ENCODE results near the gene TSPAN6. TPM values are rescaled to one million over a fixed set of nuclear protein-coding genes. Genes with fewer than 3 reads are reported as not detected.

The TSPAN6 gene
- total RNA-seq, 4 donors from 2014 or later = 10.8 to 17.0 (median 14.8) TPM

DNA sequence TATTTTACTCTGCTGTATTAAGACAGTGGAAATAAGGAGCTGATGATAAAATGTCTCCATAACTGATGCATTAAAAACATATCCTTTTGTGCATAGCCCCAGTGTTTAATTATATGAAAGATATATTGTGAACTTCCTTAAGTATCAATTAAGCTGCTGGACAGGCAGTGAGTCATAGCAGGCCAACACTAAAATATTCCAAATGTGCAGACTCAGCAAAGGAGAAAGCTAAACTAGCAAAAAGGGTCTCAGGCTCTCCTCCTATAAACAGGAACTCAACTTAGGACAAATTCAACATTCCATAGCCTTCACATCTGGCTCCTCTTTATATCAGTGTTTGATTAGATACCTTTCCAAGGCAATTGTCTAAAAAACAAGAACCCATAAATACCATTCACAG is 36.3 kb downstream of the TSPAN6 start:
- Histone ChIP-seq H3K27ac (no peak overlapping the region), H3K9me3 (no peaks in the 10 kb centered on the region), H3K36me3 (no peaks in the 10 kb centered on the region), H3K4me3 (no peak overlapping the region), H3K4me1 (no peaks in the 10 kb centered on the region), H3K27me3 (no peaks in the 10 kb centered on the region)
- no peak for DNase-seq (ENCODE audit: low spot score in 2 of 2)
- no peak for TF ChIP-seq POLR2A (IDR thresholded peaks at IDR 0.05)
- TF ChIP-seq, protein P1, sequence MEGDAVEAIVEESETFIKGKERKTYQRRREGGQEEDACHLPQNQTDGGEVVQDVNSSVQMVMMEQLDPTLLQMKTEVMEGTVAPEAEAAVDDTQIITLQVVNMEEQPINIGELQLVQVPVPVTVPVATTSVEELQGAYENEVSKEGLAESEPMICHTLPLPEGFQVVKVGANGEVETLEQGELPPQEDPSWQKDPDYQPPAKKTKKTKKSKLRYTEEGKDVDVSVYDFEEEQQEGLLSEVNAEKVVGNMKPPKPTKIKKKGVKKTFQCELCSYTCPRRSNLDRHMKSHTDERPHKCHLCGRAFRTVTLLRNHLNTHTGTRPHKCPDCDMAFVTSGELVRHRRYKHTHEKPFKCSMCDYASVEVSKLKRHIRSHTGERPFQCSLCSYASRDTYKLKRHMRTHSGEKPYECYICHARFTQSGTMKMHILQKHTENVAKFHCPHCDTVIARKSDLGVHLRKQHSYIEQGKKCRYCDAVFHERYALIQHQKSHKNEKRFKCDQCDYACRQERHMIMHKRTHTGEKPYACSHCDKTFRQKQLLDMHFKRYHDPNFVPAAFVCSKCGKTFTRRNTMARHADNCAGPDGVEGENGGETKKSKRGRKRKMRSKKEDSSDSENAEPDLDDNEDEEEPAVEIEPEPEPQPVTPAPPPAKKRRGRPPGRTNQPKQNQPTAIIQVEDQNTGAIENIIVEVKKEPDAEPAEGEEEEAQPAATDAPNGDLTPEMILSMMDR (IDR thresholded peaks at IDR 0.05) = no peak
- no peak for TF ChIP-seq POLR2AphosphoS5 (IDR thresholded peaks at IDR 0.05)
- no peak for TF ChIP-seq EP300 (IDR thresholded peaks at IDR 0.05)

DNA sequence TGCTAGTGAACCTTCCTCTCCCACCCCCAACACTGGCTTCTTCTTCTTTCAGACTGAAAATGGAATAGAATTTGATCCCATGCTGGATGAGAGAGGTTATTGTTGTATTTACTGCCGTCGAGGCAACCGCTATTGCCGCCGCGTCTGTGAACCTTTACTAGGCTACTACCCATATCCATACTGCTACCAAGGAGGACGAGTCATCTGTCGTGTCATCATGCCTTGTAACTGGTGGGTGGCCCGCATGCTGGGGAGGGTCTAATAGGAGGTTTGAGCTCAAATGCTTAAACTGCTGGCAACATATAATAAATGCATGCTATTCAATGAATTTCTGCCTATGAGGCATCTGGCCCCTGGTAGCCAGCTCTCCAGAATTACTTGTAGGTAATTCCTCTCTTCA is 37.1 kb downstream of the TSPAN6 start:
- TF ChIP-seq POLR2AphosphoS5 (IDR thresholded peaks at IDR 0.05) (no peak), EP300 (IDR thresholded peaks at IDR 0.05) (no peak), POLR2A (IDR thresholded peaks at IDR 0.05) (no peak)
- TF ChIP-seq, protein P1 (IDR thresholded peaks at IDR 0.05) = no peak
- H3K4me3 ChIP-seq = no peak overlapping the region
- WGBS = 87% methylated on average over 9 of the region's 9 CpGs
- H3K27me3 ChIP-seq = no peaks in the 10 kb centered on the region
- no peak for DNase-seq (ENCODE audit: low spot score in 2 of 2)
- no peak overlapping the region for H3K27ac ChIP-seq
- H3K4me1 ChIP-seq = no peaks in the 10 kb centered on the region
- no peaks in the 10 kb centered on the region for H3K36me3 ChIP-seq
- no peaks in the 10 kb centered on the region for H3K9me3 ChIP-seq

DNA sequence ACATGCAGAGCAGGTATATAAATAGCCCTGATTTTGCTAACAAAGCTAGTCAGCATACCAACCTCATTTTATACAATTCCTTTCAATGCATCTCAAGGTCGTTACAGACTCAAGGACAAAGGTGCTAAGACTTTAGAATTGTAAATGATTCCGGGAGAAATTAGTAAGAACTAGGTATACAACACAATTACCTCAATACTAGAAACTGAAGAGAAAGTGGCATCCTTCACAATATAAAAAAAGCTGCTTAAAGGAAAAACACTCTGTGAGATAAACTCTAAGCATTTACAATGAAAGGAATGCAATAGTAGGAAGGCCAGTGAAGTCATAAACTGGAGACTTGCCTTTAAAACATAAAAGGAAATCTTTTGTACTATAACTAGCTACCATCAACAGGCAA is 40.0 kb downstream of the TSPAN6 start:
- no peak for TF ChIP-seq POLR2A (IDR thresholded peaks at IDR 0.05)
- TF ChIP-seq POLR2AphosphoS5 (IDR thresholded peaks at IDR 0.05) = no peak
- TF ChIP-seq, protein P1 (IDR thresholded peaks at IDR 0.05) = no peak
- no peak for TF ChIP-seq EP300 (IDR thresholded peaks at IDR 0.05)
- no peaks in the 10 kb centered on the region for H3K9me3 ChIP-seq
- H3K27ac ChIP-seq = no peak overlapping the region
- H3K4me3 ChIP-seq = no peak overlapping the region
- no peak for DNase-seq (ENCODE audit: low spot score in 2 of 2)
- H3K36me3 ChIP-seq = no peaks in the 10 kb centered on the region
- no peaks in the 10 kb centered on the region for H3K27me3 ChIP-seq
- no peaks in the 10 kb centered on the region for H3K4me1 ChIP-seq
- 70% methylated on average over 2 of the region's 2 CpGs for WGBS

DNA sequence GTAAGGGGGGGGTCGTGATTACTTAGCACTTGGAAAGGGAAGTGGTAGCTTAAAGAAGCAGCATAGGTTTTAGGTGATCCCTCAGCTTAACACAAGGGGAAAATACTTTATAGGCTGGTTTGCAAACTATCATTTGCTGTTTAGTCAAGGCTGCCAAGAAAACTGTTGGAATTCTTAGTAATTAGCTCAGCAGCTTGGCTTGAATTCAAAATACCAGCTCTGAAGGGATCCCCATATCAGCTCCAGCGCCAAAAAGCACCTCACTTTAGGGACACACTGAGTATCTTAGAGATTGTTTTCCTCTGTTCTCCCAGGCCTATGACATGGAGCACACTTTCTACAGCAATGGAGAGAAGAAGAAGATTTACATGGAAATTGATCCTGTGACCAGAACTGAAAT is 43.0 kb downstream of the TSPAN6 start:
- TF ChIP-seq POLR2AphosphoS5 (IDR thresholded peaks at IDR 0.05) (no peak), POLR2A (IDR thresholded peaks at IDR 0.05) (no peak), EP300 (IDR thresholded peaks at IDR 0.05) (no peak)
- TF ChIP-seq, protein P1 (IDR thresholded peaks at IDR 0.05) = no peak
- Histone ChIP-seq H3K27ac (no peak overlapping the region), H3K4me3 (no peak overlapping the region), H3K36me3 (no peaks in the 10 kb centered on the region), H3K4me1 (no peaks in the 10 kb centered on the region), H3K27me3 (no peaks in the 10 kb centered on the region), H3K9me3 (no peaks in the 10 kb centered on the region)
- no peak for DNase-seq (ENCODE audit: low spot score in 2 of 2)
- WGBS = 19% methylated on average over 2 of the region's 2 CpGs

DNA sequence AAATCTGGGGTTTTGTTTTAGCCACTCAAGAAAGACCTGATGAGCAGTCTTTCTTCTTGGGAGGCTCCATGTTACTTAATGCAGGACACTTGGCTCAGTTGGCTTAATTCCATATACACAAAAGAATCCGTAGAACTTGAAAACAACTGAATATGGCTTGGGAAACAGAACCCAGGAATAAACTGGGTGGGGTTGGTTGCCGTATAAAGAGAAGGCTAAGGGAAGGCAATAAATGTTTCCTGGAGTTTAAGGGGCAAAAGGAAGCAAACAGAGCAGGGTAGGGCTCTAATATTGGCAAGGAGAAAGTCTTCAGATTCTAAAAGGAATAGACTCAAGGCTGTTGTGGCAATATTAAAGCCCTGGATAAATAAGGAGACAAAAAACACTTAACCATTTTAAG is 43.5 kb downstream of the TSPAN6 start:
- H3K27me3 ChIP-seq = no peaks in the 10 kb centered on the region
- H3K9me3 ChIP-seq = no peaks in the 10 kb centered on the region
- no peaks in the 10 kb centered on the region for H3K4me1 ChIP-seq
- no peak overlapping the region for H3K27ac ChIP-seq
- TF ChIP-seq EP300 (IDR thresholded peaks at IDR 0.05) (no peak), POLR2A (IDR thresholded peaks at IDR 0.05) (no peak), POLR2AphosphoS5 (IDR thresholded peaks at IDR 0.05) (no peak)
- TF ChIP-seq, protein P1 (IDR thresholded peaks at IDR 0.05) = no peak
- H3K36me3 ChIP-seq = no peaks in the 10 kb centered on the region
- no peak overlapping the region for H3K4me3 ChIP-seq
- DNase-seq (ENCODE audit: low spot score in 2 of 2) = no peak
- WGBS = 45% methylated on average over 2 of the region's 2 CpGs

Data from suprapubic skin (tissue), 4 donors.